GM12801 (cell line): ENCODE measurements around the gene EHBP1L1.

Experiments
- TF ChIP-seq, protein P1 (sequence below): IDR thresholded peaks from one replicate; pipeline ENCODE4 v1.5.1; 2011; ENCODE audit warnings: control low read depth; ENCODE audit not compliant: insufficient read length; ENCODE audit errors: extremely low read depth

EHBP1L1 gene

DNA sequence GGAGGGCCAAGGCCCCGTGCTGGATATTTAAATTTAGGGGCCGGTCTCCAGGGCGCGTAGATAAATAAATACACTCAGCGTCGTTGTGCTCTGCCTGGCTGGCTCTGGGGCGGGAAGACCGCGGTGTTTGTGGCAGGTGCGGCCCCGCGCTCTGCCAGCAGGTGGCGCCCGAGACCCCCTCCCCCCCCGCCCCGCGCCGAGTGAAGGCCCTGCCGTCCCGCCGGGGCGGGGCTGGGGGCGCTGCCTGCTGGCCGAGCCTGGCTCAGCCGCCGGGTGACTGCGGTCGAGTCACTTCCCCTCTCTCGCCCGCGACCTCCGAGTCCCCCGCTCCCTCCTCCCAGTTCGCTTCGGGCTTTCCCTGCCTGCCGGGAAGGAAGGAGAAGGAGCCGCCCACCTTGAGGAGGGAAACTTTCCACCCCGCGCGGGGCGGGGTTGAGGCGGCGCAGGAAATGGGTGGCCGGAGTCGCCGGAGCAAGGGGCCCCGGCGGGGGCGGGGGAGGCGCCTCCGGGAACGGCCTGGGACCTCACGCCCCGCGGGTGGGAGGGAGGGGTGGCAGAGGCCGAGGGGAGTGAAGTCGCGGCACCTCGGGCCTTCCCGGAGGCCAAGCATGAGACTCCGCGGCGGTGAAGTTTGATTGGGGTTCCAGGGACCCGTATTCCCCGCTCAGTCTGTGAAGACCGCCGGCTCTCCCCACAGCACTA, 1.6 kb upstream of the EHBP1L1 start:
- TF ChIP-seq, protein P1, sequence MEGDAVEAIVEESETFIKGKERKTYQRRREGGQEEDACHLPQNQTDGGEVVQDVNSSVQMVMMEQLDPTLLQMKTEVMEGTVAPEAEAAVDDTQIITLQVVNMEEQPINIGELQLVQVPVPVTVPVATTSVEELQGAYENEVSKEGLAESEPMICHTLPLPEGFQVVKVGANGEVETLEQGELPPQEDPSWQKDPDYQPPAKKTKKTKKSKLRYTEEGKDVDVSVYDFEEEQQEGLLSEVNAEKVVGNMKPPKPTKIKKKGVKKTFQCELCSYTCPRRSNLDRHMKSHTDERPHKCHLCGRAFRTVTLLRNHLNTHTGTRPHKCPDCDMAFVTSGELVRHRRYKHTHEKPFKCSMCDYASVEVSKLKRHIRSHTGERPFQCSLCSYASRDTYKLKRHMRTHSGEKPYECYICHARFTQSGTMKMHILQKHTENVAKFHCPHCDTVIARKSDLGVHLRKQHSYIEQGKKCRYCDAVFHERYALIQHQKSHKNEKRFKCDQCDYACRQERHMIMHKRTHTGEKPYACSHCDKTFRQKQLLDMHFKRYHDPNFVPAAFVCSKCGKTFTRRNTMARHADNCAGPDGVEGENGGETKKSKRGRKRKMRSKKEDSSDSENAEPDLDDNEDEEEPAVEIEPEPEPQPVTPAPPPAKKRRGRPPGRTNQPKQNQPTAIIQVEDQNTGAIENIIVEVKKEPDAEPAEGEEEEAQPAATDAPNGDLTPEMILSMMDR: no peak

- TF ChIP-seq, protein P1: no peak
These were observed 864 bp upstream of the EHBP1L1 start for GRCh38 chr11:65574811-65575567.

GRCh38 chr11:65576232-65576866, 496 bp downstream of the EHBP1L1 start:
- TF ChIP-seq, protein P1: no peak

GRCh38 chr11:65576867-65577755, 1.3 kb downstream of the EHBP1L1 start:
- TF ChIP-seq, protein P1: no peak

DNA sequence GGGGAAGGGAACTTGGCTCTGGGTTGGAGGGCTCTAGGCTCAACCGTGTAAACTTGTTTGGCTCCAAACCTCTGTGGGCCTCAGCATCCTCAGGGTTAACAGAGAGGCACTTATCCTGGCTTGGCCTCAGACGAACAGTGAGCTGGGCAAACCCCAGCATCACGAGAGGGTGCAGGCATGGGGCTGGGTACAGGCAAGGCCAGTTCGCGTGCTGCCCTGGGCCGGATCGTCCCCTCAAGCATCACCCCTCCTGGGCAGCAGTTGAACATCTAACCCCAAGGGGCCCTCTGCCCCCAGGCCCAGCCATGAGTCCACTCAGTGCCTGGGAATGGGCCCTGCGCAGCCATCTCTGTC, 1.9 kb downstream of the EHBP1L1 start:
- TF ChIP-seq, protein P1: no peak

- TF ChIP-seq, protein P1: no peak
These were observed 2.3 kb downstream of the EHBP1L1 start for GRCh38 chr11:65578134-65578533.

GRCh38 chr11:65578667-65579066, 2.8 kb downstream of the EHBP1L1 start:
- TF ChIP-seq, protein P1: no peak
